Activated naive CD4-positive, alpha-beta T cell treated with anti-CD3 and anti-CD28 coated beads, Interleukin-2, amount 50 U/mL, for 72 hours (primary cell): ENCODE measurements around the gene PRRC2B. TPM values are rescaled to one million over a fixed set of nuclear protein-coding genes. Genes with fewer than 3 reads are reported as not detected.

Experiments
- ATAC-seq, 2 donors: fragments of 150-1000 bp; cut with Tn5 transposase; 2 replicates each; pipeline ENCODE4 v1.10.0; 2021; ENCODE audit warnings: mild to moderate bottlenecking in 2 of 2, moderate library complexity in 2 of 2
- DNase-seq, 2 donors: peaks; one replicate each; pipeline ENCODE4 v3.0.0; 2021 to 2022; ENCODE audit warnings: low spot score in 2 of 2
- H3K27ac Mint-ChIP-seq, 2 donors: one replicate each; pipeline ENCODE4 v1.8.0; 2022; ENCODE audit warnings: mild to moderate bottlenecking in 2 of 2, mixed read lengths in 2 of 2
- H3K36me3 Mint-ChIP-seq, 2 donors: one replicate each; pipeline ENCODE4 v1.8.0; 2022; ENCODE audit warnings: mixed read lengths in 2 of 2
- H3K9me3 Mint-ChIP-seq, 2 donors: one replicate each; pipeline ENCODE4 v1.8.0; 2022; ENCODE audit warnings: mixed read lengths in 2 of 2
- total RNA-seq, 2 donors: library from RNA; stranded (reverse); gene quantifications; one replicate each; pipeline ENCODE4 v1.2.3, GENCODE V29; 2022

Gene PRRC2B
- total RNA-seq, 2 donors from 2014 or later = 138 to 160 TPM

GRCh38 chr9:131402073-131402472 is 8.2 kb downstream of the PRRC2B start:
- Mint-ChIP-seq H3K9me3 (no peaks in the 10 kb centered on the region), H3K36me3 (peaks cover 0 to 10% of the 10 kb centered on the region in 2 donors), H3K27ac (peak overlapping the region; percentile 55 to 83)
- ATAC-seq = no peak
- no peak for DNase-seq

- ATAC-seq (no peak), DNase-seq (no peak)
- peaks cover 0 to 10% of the 10 kb centered on the region in 2 donors for H3K36me3 Mint-ChIP-seq
- peak overlapping the region; percentile 55 to 83 for H3K27ac Mint-ChIP-seq
- H3K9me3 Mint-ChIP-seq = no peaks in the 10 kb centered on the region
Observed at GRCh38 chr9:131402738-131403492, 9.0 kb downstream of the PRRC2B start.

- ATAC-seq (no peak), DNase-seq (no peak)
- Mint-ChIP-seq H3K27ac (peak overlapping the region in 1 of 2 donors; percentile 29), H3K9me3 (no peaks in the 10 kb centered on the region), H3K36me3 (peaks cover 0 to 10% of the 10 kb centered on the region in 2 donors)
Observed at GRCh38 chr9:131403493-131403773, 9.5 kb downstream of the PRRC2B start.

GRCh38 chr9:131404581-131404980 is 10.7 kb downstream of the PRRC2B start:
- ATAC-seq (no peak), DNase-seq (no peak)
- Mint-ChIP-seq H3K36me3 (peaks cover 0 to 5% of the 10 kb centered on the region in 2 donors), H3K9me3 (no peaks in the 10 kb centered on the region), H3K27ac (peak overlapping the region; percentile 77 to 86)

- Mint-ChIP-seq H3K9me3 (no peaks in the 10 kb centered on the region), H3K27ac (peak overlapping the region; percentile 77 to 86), H3K36me3 (peaks cover 0 to 5% of the 10 kb centered on the region in 2 donors)
- ATAC-seq (no peak), DNase-seq (no peak)
Observed at GRCh38 chr9:131404987-131405386, 11.1 kb downstream of the PRRC2B start.

GRCh38 chr9:131405428-131405827 is 11.5 kb downstream of the PRRC2B start:
- H3K9me3 Mint-ChIP-seq = no peaks in the 10 kb centered on the region
- ATAC-seq = no peak

GRCh38 chr9:131405858-131406537 is 12.1 kb downstream of the PRRC2B start:
- H3K9me3 Mint-ChIP-seq = no peaks in the 10 kb centered on the region
- no peak for DNase-seq
- peak in 1 of 2 donors; percentile 5 for ATAC-seq
- peak overlapping the region; percentile 32 to 86 for H3K27ac Mint-ChIP-seq
- H3K36me3 Mint-ChIP-seq = peaks cover 0 to 3% of the 10 kb centered on the region in 2 donors

More at GRCh38 chr9:131405428-131405827, 11.5 kb downstream of the PRRC2B start:
- peaks cover 0 to 5% of the 10 kb centered on the region in 2 donors for H3K36me3 Mint-ChIP-seq
- H3K27ac Mint-ChIP-seq = peak overlapping the region; percentile 67 to 86
- no peak for DNase-seq

- DNase-seq = no peak
- H3K9me3 Mint-ChIP-seq = no peaks in the 10 kb centered on the region
- ATAC-seq = peak; percentile 65 to 71
- no peaks in the 10 kb centered on the region for H3K36me3 Mint-ChIP-seq
- peak overlapping the region; percentile 72 to 86 for H3K27ac Mint-ChIP-seq
Observed at GRCh38 chr9:131406563-131407436, 12.9 kb downstream of the PRRC2B start.

- Mint-ChIP-seq H3K9me3 (no peaks in the 10 kb centered on the region), H3K36me3 (peaks cover 4 to 6% of the 10 kb centered on the region in 2 donors), H3K27ac (peak overlapping the region; percentile 72 to 86)
- DNase-seq (peak in 1 of 2 donors; percentile 44), ATAC-seq (peak; percentile 36 to 51)
Observed at GRCh38 chr9:131407717-131408195, 13.9 kb downstream of the PRRC2B start.

- peak overlapping the region; percentile 73 to 95 for H3K27ac Mint-ChIP-seq
- DNase-seq (no peak), ATAC-seq (no peak)
- H3K9me3 Mint-ChIP-seq = no peaks in the 10 kb centered on the region
- peaks cover 10 to 14% of the 10 kb centered on the region in 2 donors for H3K36me3 Mint-ChIP-seq
Observed at GRCh38 chr9:131409458-131409992, 15.6 kb downstream of the PRRC2B start.

- peaks cover 10 to 20% of the 10 kb centered on the region in 2 donors for H3K36me3 Mint-ChIP-seq
- no peaks in the 10 kb centered on the region for H3K9me3 Mint-ChIP-seq
- peak overlapping the region; percentile 73 to 95 for H3K27ac Mint-ChIP-seq
- ATAC-seq (peak; percentile 5 to 42), DNase-seq (no peak)
Observed at GRCh38 chr9:131410044-131410491, 16.2 kb downstream of the PRRC2B start.

GRCh38 chr9:131411719-131412681 is 18.1 kb downstream of the PRRC2B start:
- Mint-ChIP-seq H3K9me3 (no peaks in the 10 kb centered on the region), H3K36me3 (peaks cover 10 to 21% of the 10 kb centered on the region in 2 donors), H3K27ac (peak overlapping the region; percentile 2 to 58)
- ATAC-seq (no peak), DNase-seq (no peak)

GRCh38 chr9:131416509-131416908 is 22.6 kb downstream of the PRRC2B start:
- peaks cover 10 to 27% of the 10 kb centered on the region in 2 donors for H3K36me3 Mint-ChIP-seq
- no peaks in the 10 kb centered on the region for H3K9me3 Mint-ChIP-seq
- ATAC-seq (no peak), DNase-seq (no peak)
- peak overlapping the region in 1 of 2 donors; percentile 90 for H3K27ac Mint-ChIP-seq

- DNase-seq = peak in 1 of 2 donors; percentile 33
- H3K36me3 Mint-ChIP-seq = peaks cover 6 to 20% of the 10 kb centered on the region in 2 donors
- peak; percentile 58 to 67 for ATAC-seq
Observed at GRCh38 chr9:131417264-131418142, 23.6 kb downstream of the PRRC2B start.

More at GRCh38 chr9:131417264-131418142, 23.6 kb downstream of the PRRC2B start:
- Mint-ChIP-seq H3K27ac (peak overlapping the region; percentile 90 to 97), H3K9me3 (no peaks in the 10 kb centered on the region)
